Dorsolateral prefrontal cortex (tissue), 118 donors: Measurements from ENCODE around the gene ACSM2B. TPM values are rescaled to one million over a fixed set of nuclear protein-coding genes. Genes with fewer than 3 reads are reported as not detected.

Source experiments
- total RNA-seq, 120 experiments: library from RNA; stranded (reverse); gene quantifications; one replicate each; pipeline versions ENCODE4 v1.2.3 to v1.2.4, GENCODE V29; 2022

ACSM2B gene
- total RNA-seq, 120 experiments from 2014 or later, result not detected

Other genes with a start within 250 kb of the ACSM2B start
- not detected for gene GP2, start 248.9 kb downstream of the ACSM2B start, total RNA-seq
- not detected for gene UMOD, start 223.7 kb downstream of the ACSM2B start, total RNA-seq
- not detected for gene PDILT, start 171.6 kb downstream of the ACSM2B start, total RNA-seq
- 10 to 100 TPM in 6 of 120 experiments, 1 to 10 TPM in 114; 1.4 to 14.3 (median 4.8) TPM for gene ACSM5, start 166.8 kb downstream of the ACSM2B start, total RNA-seq
- not detected for gene ACSM2A, start 124.8 kb downstream of the ACSM2B start, total RNA-seq
- gene ACSM1, start 121.3 kb upstream of the ACSM2B start, total RNA-seq, result 1 to 10 TPM in 31 of 120 experiments, under 1 TPM in 57, not detected in 32; 0.20 to 2.9 (median 0.82) TPM
- 10 to 100 TPM; 24.8 to 46.6 (median 37.8) TPM for gene THUMPD1, start 165.5 kb upstream of the ACSM2B start, total RNA-seq
- 1 to 10 TPM in 14 of 120 experiments, under 1 TPM in 26, not detected in 80; 0.29 to 2.7 (median 0.84) TPM for gene ACSM3, start 187.6 kb upstream of the ACSM2B start, total RNA-seq
- 10 to 100 TPM; 10.9 to 36.9 (median 19.8) TPM for gene ERI2, start 230.1 kb upstream of the ACSM2B start, total RNA-seq
- gene REXO5, start 230.2 kb upstream of the ACSM2B start, total RNA-seq, result 1 to 10 TPM; 1.6 to 9.0 (median 4.8) TPM